Natural killer cell (primary cell): ENCODE measurements around the gene C9orf153. TPM values are rescaled to one million over a fixed set of nuclear protein-coding genes. Genes with fewer than 3 reads are reported as not detected.

Source experiments
- ATAC-seq, 3 donors: fragments of 150-1000 bp in 2 of 3; fragments of 200-7000 bp in 1 of 3; cut with Tn5 transposase; 1 replicate in 1 of 3; 2 replicates in 2 of 3; pipeline ENCODE4 v1.10.0; 2021; ENCODE audit warnings: mild to moderate bottlenecking in 2 of 3, moderate library complexity in 2 of 3
- DNase-seq, 2 donors: peaks; one replicate each; pipeline versions ENCODE4 v3.0.0 to v3.0.0-alpha.2; 2013 to 2021; ENCODE audit warnings: mixed read lengths in 1 of 2
- H3K27ac ChIP-seq: one replicate; pipeline ENCODE4 v1.5.1; 2013; ENCODE audit warnings: mild to moderate bottlenecking, low read length
- H3K27me3 ChIP-seq: one replicate; pipeline ENCODE4 v1.6.1; 2013; ENCODE audit warnings: low read length; ENCODE audit not compliant: control insufficient read depth, insufficient read depth
- H3K36me3 ChIP-seq: one replicate; pipeline ENCODE4 v1.6.1; 2013; ENCODE audit warnings: low read length; ENCODE audit not compliant: control insufficient read depth, insufficient read depth
- H3K4me1 ChIP-seq: one replicate; pipeline ENCODE4 v1.6.1; 2013; ENCODE audit warnings: low read length; ENCODE audit not compliant: control insufficient read depth, insufficient read depth
- H3K4me3 ChIP-seq: one replicate; pipeline ENCODE4 v1.5.1; 2013; ENCODE audit warnings: low read length
- H3K9me3 ChIP-seq: one replicate; pipeline ENCODE4 v1.6.1; 2013; ENCODE audit warnings: low read length; ENCODE audit not compliant: control insufficient read depth, insufficient read depth
- H3K27ac Mint-ChIP-seq, 2 donors: one replicate each; pipeline ENCODE4 v1.8.0; 2022; ENCODE audit warnings: mild to moderate bottlenecking in 2 of 2, mixed read lengths in 2 of 2, moderate library complexity in 1 of 2
- H3K27me3 Mint-ChIP-seq, 2 donors: one replicate each; pipeline ENCODE4 v1.8.0; 2022; ENCODE audit warnings: low read depth in 2 of 2, mixed read lengths in 2 of 2
- H3K36me3 Mint-ChIP-seq: one replicate; pipeline ENCODE4 v1.8.0; 2022; ENCODE audit warnings: mixed read lengths
- H3K4me1 Mint-ChIP-seq, 2 donors: one replicate each; pipeline ENCODE4 v1.8.0; 2022; ENCODE audit warnings: mixed read lengths in 2 of 2
- H3K4me3 Mint-ChIP-seq: one replicate; pipeline ENCODE4 v1.8.0; 2022; ENCODE audit warnings: mild to moderate bottlenecking, moderate library complexity, mixed read lengths
- H3K9me3 Mint-ChIP-seq, 2 donors: one replicate each; pipeline ENCODE4 v1.8.0; 2022; ENCODE audit warnings: mixed read lengths in 2 of 2
- CTCF ChIP-seq: fragments of 200-600 bp; IDR thresholded peaks from one replicate; pipeline ENCODE4 v1.8.0; 2022; ENCODE audit warnings: antibody characterized with exemption
- WGBS: methylation state at CpG from one replicate; pipeline ENCODE4 v1.1.7; 2013; ENCODE audit warnings: missing lambda C conversion rate; ENCODE audit not compliant: insufficient coverage; 5-methylcytosine and 5-hydroxymethylcytosine counted together
- intact Hi-C: fragments of 100-400 bp; cut with micrococcal nuclease; formaldehyde crosslinking; loops from one replicate; pipeline ENCODE4 v1.14.2; 2022
- total RNA-seq, 4 donors: library from RNA; stranded (reverse); fragments of 120-200 nt in 1 of 4; gene quantifications; one replicate each; pipeline versions ENCODE4 v1.2.3 to v1.2.4, GENCODE V29; 2013 to 2022

The C9orf153 gene
- total RNA-seq, 3 donors from 2014 or later (not counting 1 experiment from before 2014, with no cell fraction given): 0.28 to 0.63 TPM; not detected in 1

GRCh38 chr9:86253577-86253976 lies 5.9 kb downstream of the C9orf153 start:
- no peak for TF ChIP-seq CTCF
- no peak overlapping the region for H3K27ac ChIP-seq
- peaks cover 0 to 3% of the 10 kb centered on the region in 2 donors for H3K27me3 Mint-ChIP-seq
- DNase-seq (no peak), ATAC-seq (no peak)
- H3K4me1 Mint-ChIP-seq: no peaks in the 10 kb centered on the region
- peaks cover 0 to 2% of the 10 kb centered on the region in 2 donors for H3K9me3 Mint-ChIP-seq
- no peak overlapping the region for H3K27ac Mint-ChIP-seq
- no peaks in the 10 kb centered on the region for H3K36me3 ChIP-seq
- H3K27me3 ChIP-seq: no peaks in the 10 kb centered on the region
- H3K4me3 Mint-ChIP-seq: no peak overlapping the region
- H3K9me3 ChIP-seq: no peaks in the 10 kb centered on the region
- H3K4me1 ChIP-seq: no peaks in the 10 kb centered on the region
- no peaks in the 10 kb centered on the region for H3K36me3 Mint-ChIP-seq
- H3K4me3 ChIP-seq: no peak overlapping the region
- 94% methylated on average over 3 of the region's 3 CpGs for whole genome bisulfite sequencing
- intact Hi-C loops: no loop called here

GRCh38 chr9:86252870-86253269 lies 6.6 kb downstream of the C9orf153 start:
- no peak for TF ChIP-seq CTCF
- Histone ChIP-seq H3K4me1 (no peaks in the 10 kb centered on the region), H3K36me3 (no peaks in the 10 kb centered on the region), H3K9me3 (no peaks in the 10 kb centered on the region), H3K27ac (no peak overlapping the region), H3K4me3 (no peak overlapping the region), H3K27me3 (no peaks in the 10 kb centered on the region)
- H3K4me3 Mint-ChIP-seq: no peak overlapping the region
- intact Hi-C loops: no loop called here
- H3K27ac Mint-ChIP-seq: no peak overlapping the region
- peaks cover 0 to 2% of the 10 kb centered on the region in 2 donors for H3K9me3 Mint-ChIP-seq
- H3K4me1 Mint-ChIP-seq: no peaks in the 10 kb centered on the region
- no peak for DNase-seq
- no peak for ATAC-seq
- peaks cover 0 to 3% of the 10 kb centered on the region in 2 donors for H3K27me3 Mint-ChIP-seq
- H3K36me3 Mint-ChIP-seq: no peaks in the 10 kb centered on the region
- 100% methylated on average over 1 of the region's 1 CpG for WGBS

GRCh38 chr9:86250123-86250522 lies 9.3 kb downstream of the C9orf153 start:
- Histone ChIP-seq H3K36me3 (no peaks in the 10 kb centered on the region), H3K27me3 (no peaks in the 10 kb centered on the region), H3K4me3 (no peak overlapping the region), H3K27ac (no peak overlapping the region), H3K4me1 (no peaks in the 10 kb centered on the region), H3K9me3 (no peaks in the 10 kb centered on the region)
- Mint-ChIP-seq H3K27ac (no peak overlapping the region), H3K4me3 (no peak overlapping the region), H3K4me1 (no peaks in the 10 kb centered on the region), H3K27me3 (peaks cover 0 to 12% of the 10 kb centered on the region in 2 donors), H3K9me3 (peaks cover 0 to 2% of the 10 kb centered on the region in 2 donors), H3K36me3 (no peaks in the 10 kb centered on the region)
- intact Hi-C loops: no loop called here
- no peak for ATAC-seq
- DNase-seq: no peak
- no peak for TF ChIP-seq CTCF

GRCh38 chr9:86248746-86249145 lies 10.7 kb downstream of the C9orf153 start:
- DNase-seq (no peak), ATAC-seq (no peak)
- no peaks in the 10 kb centered on the region for H3K27me3 ChIP-seq
- Mint-ChIP-seq H3K27me3 (peaks cover 0 to 12% of the 10 kb centered on the region in 2 donors), H3K4me3 (no peak overlapping the region), H3K9me3 (peaks cover 0 to 2% of the 10 kb centered on the region in 2 donors), H3K27ac (no peak overlapping the region), H3K36me3 (no peaks in the 10 kb centered on the region), H3K4me1 (no peaks in the 10 kb centered on the region)
- TF ChIP-seq CTCF: no peak
- 89% methylated on average over 3 of the region's 4 CpGs for WGBS
- H3K4me1 ChIP-seq: no peaks in the 10 kb centered on the region
- H3K9me3 ChIP-seq: no peaks in the 10 kb centered on the region
- H3K4me3 ChIP-seq: no peak overlapping the region
- intact Hi-C loops: no loop called here
- H3K36me3 ChIP-seq: no peaks in the 10 kb centered on the region
- H3K27ac ChIP-seq: no peak overlapping the region
